H1 (cell line): ENCODE data around the gene LPAR2. TPM values are rescaled to one million over a fixed set of nuclear protein-coding genes. Genes with fewer than 3 reads are reported as not detected.

Experiments
- CHD1 ChIP-seq: IDR thresholded peaks from 2 replicates; pipeline ENCODE4 v1.6.1; 2012; ENCODE audit warnings: low read depth, low read length, improper control_type of control experiment
- CHD7 ChIP-seq: fragments of 300-600 bp; sonication (generic); IDR thresholded peaks from 2 replicates; pipeline ENCODE4 v1.7.1; 2012; ENCODE audit warnings: low read length, moderate library complexity, mild to moderate bottlenecking, inconsistent platforms; ENCODE audit not compliant: insufficient replicate concordance
- EGR1 ChIP-seq: IDR thresholded peaks from 2 replicates; pipeline ENCODE4 v1.6.1; 2011; ENCODE audit warnings: low read depth, low read length, borderline replicate concordance
- HDAC6 ChIP-seq: IDR thresholded peaks from one replicate; pipeline ENCODE4 v1.7.1; 2012; ENCODE audit warnings: low read depth, mild to moderate bottlenecking, inconsistent platforms, low read length, moderate library complexity
- KDM4A ChIP-seq: IDR thresholded peaks from one replicate; pipeline ENCODE4 v1.7.1; 2012; ENCODE audit warnings: low read depth, mild to moderate bottlenecking, moderate library complexity, low read length, inconsistent platforms; ENCODE audit not compliant: severe bottlenecking
- RAD21 ChIP-seq, 2 experiments: IDR thresholded peaks in 1 of 2; conservative IDR thresholded peaks in 1 of 2; 2 replicates each; pipeline ENCODE4 v1.6.1; 2011; ENCODE audit warnings: low read depth in 2 of 2, low read length in 2 of 2, improper control_type of control experiment in 1 of 2, inconsistent platforms in 1 of 2, mild to moderate bottlenecking in 1 of 2, moderate library complexity in 1 of 2
- RNF2 ChIP-seq: fragments of 200-900, 300-1000 bp; sonication (generic); IDR thresholded peaks from 2 replicates; pipeline ENCODE4 v1.7.1; 2016; ENCODE audit warnings: borderline replicate concordance, low read depth, mild to moderate bottlenecking, antibody characterized with exemption, low read length; ENCODE audit not compliant: poor library complexity, severe bottlenecking; ENCODE audit errors: missing control alignments
- SIN3A ChIP-seq, 2 experiments: IDR thresholded peaks in 1 of 2; conservative IDR thresholded peaks in 1 of 2; 2 replicates each; pipeline ENCODE4 v1.6.1; 2011 to 2012; ENCODE audit warnings: low read length in 2 of 2, improper control_type of control experiment in 1 of 2, low read depth in 1 of 2, mild to moderate bottlenecking in 1 of 2
- polyA plus RNA-seq, 7 experiments: library from polyadenylated mRNA; depleted of rRNA in 3 of 7; stranded (reverse) in 5 of 7; unstranded in 2 of 7; fragments of >200 nt in 5 of 7; fragments of 200-250 nt in 2 of 7; gene quantifications; 1 replicate in 5 of 7; 2 replicates in 1 of 7; 4 replicates in 1 of 7; pipeline versions ENCODE4 v1.2.1 to v1.2.3, GENCODE V29; 2011 to 2013; ENCODE audit warnings: missing spikeins in 2 of 7, mixed read lengths in 2 of 7
- total RNA-seq: library from RNA; stranded (reverse); fragmentation: NEBNext Ultra II Directional; extraction: Animal tissue kit (Norgen Biotek cat#: 25700); gene quantifications from 2 replicates; pipeline ENCODE4 v1.2.1, GENCODE V29; 2021

Gene LPAR2
- total and polyA plus RNA-seq, 2 of the 8 experiments (the other 6 are each of a cell fraction or from before 2014, with no cell fraction given), result 47.6 to 70.2 TPM

GRCh38 chr19:19674315-19674714 lies 46.3 kb upstream of the LPAR2 start (continued):
- TF ChIP-seq CHD7 (no peak), RAD21 (IDR thresholded peaks at IDR 0.05 in 1 of 2, conservative IDR thresholded peaks at IDR 0.05 in 1 of 2; ENCODE audit: low read depth in 2 of 2, low read length in 2 of 2) (no peak), HDAC6 (no peak), EGR1 (no peak), CHD1 (no peak), RNF2 (no peak), SIN3A (conservative IDR thresholded peaks at IDR 0.05 in 1 of 2, IDR thresholded peaks at IDR 0.05 in 1 of 2; ENCODE audit: low read depth in 1 of 2, low read length in 2 of 2) (no peak), KDM4A (no peak)
- TF ChIP-seq, all 59 proteins: peak for 0
